ENCODE data around the gene PHPT1. TPM values are rescaled to one million over a fixed set of nuclear protein-coding genes. Genes with fewer than 3 reads are reported as not detected.

The PHPT1 gene
- total RNA-seq, 1 experiment from 2014 or later: 124 TPM

DNA sequence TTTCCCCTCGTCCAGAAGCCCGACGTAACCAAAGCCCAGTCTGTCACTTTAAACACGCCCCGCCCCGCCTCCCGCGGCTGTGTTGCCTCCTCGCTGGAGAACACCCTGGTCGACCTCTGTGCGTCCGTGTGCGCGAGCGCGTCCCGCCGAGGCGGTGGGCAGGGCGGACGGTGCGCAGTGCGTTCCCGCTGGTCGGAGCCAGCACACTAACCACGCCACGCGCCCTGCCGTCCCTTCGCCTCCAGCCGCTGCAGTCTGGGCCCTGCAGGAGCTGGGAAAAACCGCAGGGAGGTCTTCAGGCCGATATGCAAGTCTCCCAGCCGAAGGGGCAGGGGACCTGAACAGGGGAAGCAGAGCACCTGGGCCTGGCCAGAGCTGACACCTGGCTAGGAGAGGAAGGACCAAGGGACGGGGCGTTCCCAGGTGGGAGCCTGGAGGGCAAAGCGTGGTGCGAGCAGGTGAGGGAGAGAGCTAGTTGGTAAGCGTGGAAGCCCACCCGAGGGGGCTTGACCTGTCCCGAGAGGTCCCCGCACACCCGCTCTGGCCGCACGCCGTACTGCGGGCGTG is 1.3 kb upstream of the PHPT1 start:
- DNase-seq (ENCODE audit: low read depth): peak; percentile 65

DNA sequence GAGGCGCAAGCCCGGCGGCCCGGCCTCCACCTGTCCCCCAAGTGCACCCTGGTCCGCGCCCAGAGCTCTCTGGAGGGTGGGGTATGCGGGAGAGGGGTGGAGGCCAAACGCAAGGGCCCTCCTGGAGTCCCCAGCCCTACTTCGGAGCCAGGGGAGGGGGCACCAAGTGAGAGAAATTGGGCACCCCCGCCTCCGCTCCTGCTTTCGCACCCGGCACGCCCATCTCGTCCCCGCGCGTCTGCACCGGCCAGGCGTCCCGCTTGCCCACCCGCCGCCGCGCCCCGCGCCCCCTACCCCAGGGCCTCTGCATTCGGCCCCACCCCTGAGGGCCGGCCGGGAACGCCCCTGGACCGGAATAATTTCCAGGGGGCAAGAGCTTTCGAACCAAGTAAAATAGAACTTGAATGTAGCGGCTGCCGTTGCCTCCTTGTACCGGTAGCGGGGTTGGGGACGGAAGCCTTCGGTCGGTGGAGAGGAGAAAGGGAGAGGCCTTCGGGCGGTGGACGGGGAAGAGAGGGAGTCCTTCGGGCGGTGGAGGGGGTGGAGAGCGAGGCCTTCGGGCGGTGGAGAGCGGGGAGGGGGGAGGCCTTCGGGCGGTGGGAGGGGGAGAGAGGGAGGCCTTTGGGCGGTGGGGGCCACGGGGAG is 694 bp upstream of the PHPT1 start:
- DNase-seq (ENCODE audit: low read depth): no peak

DNA sequence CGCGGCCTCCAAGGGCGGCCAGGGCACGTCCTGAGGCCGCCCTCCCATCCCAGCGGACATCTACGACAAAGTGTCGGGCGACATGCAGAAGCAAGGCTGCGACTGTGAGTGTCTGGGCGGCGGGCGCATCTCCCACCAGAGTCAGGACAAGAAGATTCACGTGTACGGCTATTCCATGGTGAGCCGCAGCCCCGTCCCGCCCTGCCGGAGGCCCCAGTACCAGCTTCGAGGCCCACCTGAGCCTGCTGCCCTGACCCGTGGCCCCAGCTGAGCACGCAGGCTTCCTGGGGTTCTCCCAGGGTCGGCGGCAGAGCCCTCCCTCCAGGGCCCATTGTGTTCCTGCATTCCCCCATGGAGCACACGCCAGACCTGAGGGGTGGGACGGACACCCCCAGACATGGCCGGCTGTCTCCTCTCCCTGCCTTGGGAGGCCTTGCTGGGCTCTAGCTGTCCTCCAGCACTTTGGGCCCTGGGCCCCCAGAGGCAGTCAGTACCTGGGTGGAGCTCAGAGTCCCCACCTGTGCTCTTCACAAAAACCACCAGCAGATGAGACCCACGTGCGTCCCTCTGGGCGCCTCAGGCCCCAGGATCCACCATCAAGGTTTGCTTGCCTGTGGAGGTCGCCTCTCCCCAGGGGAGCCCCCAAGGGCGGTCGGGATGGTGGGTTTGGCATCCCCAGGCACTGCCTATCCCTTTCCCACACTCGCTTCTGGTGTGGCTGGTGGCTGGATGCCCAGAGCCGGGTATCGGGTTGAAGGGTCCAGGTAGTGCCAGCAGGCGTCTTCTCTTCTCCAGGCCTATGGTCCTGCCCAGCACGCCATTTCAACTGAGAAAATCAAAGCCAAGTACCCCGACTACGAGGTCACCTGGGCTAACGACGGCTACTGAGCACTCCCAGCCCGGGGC is 1.0 kb downstream of the PHPT1 start:
- DNase-seq (ENCODE audit: low read depth): no peak

DNA sequence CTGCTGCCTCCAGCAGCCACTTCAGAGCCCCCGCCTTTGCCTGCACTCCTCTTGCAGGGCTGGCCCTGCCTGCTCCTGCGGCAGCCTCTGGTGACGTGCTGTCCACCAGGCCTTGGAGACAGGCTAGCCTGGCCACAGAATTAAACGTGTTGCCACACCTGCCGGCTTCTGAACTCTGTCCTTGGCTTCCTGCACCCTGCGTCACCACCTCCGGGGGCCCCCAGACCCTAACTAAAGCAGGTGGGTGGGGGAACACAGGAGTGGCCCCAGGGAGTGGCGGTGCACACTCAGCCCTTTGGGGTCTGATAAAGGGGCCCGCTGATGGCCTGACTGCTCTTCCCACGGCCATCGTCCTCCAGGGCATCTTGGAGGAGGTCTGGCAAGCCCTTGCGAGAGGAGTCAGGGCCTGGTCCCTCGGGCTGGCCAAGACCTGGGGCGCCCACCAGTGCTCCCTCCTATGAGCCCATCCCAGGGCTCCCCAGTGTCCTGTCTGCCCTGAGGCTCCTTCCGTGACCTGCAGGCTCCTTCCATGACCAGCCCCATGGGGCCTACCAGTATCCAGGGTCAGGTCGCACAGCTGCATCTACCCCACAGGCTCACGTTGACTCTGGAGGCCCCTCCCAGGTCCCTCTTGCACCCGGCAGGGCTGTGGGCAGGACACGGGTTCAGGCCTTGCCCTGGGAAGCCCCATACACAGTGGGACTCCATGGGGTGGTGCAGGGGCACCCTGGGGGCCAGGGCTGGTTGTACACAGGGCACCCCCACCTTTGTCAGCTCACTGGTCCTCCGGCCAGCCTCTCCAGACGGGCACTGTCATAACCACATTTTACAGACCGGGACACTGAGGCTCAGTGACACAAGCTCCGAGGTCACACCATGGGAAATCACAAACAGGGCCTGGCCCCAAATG is 1.9 kb downstream of the PHPT1 start:
- no peak for DNase-seq (ENCODE audit: low read depth)

DNA sequence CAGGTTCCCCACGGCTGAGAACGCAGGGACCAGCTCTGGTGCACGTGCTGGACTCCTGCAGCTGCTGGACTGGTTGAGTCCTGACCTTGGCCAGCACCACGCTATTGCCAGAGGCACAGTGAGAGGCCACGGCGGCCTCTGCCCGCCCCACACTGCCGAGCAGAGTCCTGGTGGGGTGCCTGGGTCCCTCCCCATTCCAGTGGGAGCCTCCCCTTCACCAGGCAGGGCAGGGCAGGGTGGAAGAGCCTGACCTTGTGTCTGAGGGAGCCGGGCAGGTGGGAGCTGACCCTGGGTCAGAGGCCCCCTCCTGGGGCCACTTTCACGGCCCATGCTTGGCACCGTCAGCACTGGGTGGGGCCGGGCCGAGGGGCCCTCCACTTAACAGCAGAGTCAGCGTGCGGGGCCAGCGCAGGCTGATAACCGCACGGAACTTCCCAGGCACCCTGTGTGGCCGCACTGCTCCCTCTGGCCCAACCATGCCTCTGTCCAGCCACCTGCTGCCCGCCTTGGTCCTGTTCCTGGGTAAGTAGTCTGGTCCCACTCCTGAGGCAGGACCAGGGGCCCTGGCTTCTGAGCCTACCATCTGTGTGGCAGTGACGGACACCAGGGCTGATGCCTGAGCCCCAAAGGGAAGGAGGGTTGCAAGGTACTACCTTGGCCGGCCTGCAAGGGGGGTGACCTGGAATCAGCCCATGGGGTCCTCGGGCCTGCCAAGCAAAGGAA is 2.9 kb downstream of the PHPT1 start, which contains the start of gene MAMDC4:
Gene MAMDC4 (plus strand): TSS at position 406 of the 723 bp plus-strand sequence. CDS start 71 bp downstream, at position 477.
- DNase-seq (ENCODE audit: low read depth): no peak

DNA sequence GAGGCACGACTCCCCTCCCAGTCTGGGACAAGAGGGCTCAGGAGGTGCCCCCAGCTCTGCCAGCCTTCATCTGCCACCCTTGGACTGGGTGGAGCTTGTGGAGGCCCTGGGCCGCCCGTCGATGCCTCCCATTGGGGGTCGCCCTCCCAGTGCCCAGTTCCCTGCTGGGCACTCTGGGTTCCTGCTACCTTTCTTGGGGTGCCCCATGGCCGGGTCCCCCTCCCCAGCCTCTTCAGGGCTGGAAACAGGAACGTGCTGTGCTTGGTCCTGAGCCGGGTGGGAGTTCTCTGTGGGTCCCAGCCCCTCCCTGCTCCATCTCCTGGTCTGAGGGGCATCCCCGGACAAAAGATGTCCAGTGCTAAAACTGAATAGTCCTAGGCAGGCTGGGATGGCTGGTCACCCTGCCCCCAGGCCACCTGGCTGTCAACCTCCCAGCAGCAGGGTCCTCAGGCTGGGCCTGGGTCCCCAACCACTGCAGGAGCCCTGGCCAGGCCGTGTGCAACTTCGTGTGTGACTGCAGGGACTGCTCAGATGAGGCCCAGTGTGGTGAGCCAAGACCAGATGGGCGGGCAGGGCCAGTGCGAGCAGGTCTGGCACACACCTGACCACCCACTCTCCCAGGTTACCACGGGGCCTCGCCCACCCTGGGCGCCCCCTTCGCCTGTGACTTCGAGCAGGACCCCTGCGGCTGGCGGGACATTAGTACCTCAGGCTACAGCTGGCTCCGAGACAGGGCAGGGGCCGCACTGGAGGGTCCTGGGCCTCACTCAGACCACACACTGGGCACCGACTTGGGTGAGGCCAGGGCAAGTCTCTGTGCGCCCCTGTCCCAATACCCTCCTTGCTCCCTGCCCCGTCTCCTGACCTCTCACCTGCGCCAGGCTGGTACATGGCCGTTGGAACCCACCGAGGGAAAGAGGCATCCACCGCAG is 3.7 kb downstream of the PHPT1 start:
- no peak for DNase-seq (ENCODE audit: low read depth)

DNA sequence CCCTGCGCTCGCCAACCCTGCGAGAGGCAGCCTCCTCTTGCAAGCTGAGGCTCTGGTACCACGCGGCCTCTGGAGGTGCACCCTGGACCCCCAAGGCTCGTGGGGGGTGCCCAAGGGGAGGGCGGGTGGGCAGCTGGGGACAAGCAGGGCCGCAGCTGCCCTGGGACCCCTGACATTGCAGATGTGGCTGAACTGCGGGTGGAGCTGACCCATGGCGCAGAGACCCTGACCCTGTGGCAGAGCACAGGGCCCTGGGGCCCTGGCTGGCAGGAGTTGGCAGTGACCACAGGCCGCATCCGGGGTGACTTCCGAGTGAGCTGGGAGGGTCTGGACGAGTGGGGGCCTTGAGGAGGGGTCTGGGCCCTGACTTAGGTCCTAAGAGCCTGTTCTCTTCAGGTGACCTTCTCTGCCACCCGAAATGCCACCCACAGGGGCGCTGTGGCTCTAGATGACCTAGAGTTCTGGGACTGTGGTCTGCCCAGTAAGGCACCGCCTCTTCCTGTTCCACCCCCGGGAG is 4.4 kb downstream of the PHPT1 start:
- no peak for DNase-seq (ENCODE audit: low read depth)

DNA sequence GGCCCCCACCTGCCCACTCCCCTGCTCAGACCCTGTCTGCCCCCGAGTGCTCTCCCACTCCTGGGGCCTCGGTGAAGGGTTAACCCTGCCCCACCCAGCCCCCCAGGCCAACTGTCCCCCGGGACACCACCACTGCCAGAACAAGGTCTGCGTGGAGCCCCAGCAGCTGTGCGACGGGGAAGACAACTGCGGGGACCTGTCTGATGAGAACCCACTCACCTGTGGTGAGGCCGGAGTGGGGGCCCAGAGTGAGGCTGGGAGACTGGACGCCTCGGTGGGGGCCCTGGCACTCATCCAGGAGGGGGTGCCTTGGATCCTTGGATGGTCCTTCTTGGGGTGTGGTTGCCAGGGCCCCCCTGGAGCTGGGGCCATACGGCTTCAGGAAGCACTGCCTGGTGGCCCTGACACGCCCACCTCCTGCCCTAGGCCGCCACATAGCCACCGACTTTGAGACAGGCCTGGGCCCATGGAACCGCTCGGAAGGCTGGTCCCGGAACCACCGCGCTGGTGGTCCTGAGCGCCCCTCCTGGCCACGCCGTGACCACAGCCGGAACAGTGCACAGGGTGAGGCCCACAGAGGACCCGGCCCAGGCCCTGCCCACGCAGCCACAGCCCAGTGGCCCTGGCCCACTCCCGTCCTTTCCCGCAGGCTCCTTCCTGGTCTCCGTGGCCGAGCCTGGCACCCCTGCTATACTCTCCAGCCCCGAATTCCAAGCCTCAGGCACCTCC is 5.1 kb downstream of the PHPT1 start:
- DNase-seq (ENCODE audit: low read depth): no peak

DNA sequence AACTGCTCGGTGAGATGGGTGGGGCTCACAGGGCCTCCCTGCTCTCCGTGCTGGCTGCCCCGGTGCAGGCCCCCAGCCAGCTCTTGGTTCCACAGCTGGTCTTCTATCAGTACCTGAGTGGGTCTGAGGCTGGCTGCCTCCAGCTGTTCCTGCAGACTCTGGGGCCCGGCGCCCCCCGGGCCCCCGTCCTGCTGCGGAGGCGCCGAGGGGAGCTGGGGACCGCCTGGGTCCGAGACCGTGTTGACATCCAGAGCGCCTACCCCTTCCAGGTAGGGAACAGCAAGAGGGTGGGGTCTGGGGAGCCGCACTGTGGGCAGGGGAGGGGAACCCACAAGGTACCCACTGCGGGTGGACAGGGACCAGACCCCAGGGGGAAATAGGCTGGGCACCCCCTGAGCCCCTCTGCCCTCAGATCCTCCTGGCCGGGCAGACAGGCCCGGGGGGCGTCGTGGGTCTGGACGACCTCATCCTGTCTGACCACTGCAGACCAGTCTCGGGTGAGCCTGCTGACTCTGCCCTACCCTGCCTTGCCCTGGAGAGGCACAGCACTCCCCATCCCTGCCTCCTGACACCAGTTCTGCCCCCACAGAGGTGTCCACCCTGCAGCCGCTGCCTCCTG is 5.7 kb downstream of the PHPT1 start:
- DNase-seq (ENCODE audit: low read depth): no peak

DNA sequence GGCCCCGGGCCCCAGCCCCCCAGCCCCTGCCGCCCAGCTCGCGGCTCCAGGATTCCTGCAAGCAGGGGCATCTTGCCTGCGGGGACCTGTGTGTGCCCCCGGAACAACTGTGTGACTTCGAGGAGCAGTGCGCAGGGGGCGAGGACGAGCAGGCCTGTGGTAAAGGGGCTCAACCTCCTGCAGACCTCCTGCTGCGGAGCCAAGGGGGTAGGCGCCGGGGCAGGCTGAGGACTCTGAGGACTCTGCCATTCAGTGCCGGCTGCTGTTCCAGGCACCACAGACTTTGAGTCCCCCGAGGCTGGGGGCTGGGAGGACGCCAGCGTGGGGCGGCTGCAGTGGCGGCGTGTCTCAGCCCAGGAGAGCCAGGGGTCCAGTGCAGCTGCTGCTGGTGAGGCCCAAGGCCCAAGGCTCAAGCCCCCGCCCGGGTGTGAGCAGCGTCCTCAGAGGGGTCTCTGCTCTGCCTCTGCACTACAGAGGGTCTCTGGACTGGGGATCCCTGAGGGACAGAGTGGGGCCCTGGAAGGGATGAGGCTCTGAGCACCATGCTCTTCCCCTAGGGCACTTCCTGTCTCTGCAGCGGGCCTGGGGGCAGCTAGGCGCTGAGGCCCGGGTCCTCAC is 6.4 kb downstream of the PHPT1 start:
- no peak for DNase-seq (ENCODE audit: low read depth)

DNA sequence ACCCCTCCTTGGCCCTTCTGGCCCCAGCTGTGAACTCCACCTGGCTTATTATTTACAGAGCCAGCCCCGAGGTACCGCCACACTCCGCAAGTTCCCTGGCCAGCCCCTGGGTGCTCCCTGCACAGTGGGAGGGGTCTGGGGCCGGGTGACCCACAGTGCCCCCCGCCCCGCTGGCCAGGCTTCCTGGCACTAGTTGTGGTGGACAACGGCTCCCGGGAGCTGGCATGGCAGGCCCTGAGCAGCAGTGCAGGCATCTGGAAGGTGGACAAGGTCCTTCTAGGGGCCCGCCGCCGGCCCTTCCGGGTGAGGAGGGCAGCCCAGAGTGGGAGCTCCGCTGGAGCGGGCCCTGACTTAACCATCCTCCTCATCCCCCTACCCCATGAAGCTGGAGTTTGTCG is 6.9 kb downstream of the PHPT1 start:
- no peak for DNase-seq (ENCODE audit: low read depth)

DNA sequence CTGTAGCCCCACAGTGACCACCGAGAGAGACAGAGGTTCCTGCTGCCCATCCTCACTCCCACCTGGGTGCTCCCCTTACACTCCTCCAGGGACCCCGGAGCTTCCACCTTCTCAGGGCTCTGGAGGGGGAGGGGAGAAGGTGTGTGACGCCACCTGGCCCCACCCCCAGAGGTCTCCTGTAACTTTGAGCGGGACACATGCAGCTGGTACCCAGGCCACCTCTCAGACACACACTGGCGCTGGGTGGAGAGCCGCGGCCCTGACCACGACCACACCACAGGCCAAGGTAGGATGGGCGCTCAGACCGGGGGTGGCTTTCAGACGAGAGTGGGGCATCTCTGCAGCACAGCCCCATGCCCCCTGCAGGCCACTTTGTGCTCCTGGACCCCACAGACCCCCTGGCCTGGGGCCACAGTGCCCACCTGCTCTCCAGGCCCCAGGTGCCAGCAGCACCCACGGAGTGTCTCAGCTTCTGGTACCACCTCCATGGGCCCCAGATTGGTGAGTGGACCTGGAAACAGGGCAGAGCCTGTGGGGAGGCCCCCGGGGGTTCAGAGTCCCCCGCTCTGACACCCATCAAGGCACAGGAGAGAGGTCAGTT is 7.4 kb downstream of the PHPT1 start:
- no peak for DNase-seq (ENCODE audit: low read depth)

DNA sequence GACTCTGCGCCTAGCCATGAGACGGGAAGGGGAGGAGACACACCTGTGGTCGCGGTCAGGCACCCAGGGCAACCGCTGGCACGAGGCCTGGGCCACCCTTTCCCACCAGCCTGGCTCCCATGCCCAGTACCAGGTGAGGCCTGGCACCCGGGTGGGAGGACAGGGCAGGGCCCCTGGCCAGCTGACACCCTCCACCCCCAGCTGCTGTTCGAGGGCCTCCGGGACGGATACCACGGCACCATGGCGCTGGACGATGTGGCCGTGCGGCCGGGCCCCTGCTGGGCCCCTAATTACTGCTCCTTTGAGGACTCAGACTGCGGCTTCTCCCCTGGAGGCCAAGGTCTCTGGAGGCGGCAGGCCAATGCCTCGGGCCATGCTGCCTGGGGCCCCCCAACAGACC is 8.0 kb downstream of the PHPT1 start:
- DNase-seq (ENCODE audit: low read depth): no peak

DNA sequence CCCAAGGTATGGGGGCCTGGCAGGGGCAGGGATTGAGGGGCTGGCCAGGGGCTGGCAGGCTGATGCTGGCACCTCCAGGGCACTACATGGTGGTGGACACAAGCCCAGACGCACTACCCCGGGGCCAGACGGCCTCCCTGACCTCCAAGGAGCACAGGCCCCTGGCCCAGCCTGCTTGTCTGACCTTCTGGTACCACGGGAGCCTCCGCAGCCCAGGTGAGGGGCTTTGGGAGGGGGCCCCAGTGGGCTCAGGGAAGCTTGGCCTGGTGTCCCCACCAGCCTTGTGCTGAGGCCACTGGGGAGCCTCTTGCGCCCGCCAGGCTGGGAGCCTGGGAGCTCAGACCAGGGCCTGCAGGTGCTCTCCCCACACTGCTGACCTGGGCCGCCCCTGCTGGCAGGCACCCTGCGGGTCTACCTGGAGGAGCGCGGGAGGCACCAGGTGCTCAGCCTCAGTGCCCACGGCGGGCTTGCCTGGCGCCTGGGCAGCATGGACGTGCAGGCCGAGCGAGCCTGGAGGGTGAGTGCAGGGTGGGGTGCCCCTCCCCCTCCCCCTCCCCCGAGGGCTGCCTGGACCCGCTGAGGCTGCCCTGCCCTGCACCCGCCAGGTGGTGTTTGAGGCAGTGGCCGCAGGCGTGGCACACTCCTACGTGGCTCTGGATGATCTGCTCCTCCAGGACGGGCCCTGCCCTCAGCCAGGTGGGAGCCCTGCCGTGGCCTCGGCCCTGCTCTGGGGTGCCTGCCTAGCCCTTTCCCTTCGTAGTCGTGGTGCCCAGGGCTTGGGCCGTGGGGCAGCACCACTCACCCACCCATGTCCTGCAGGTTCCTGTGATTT is 8.6 kb downstream of the PHPT1 start:
- no peak for DNase-seq (ENCODE audit: low read depth)

DNA sequence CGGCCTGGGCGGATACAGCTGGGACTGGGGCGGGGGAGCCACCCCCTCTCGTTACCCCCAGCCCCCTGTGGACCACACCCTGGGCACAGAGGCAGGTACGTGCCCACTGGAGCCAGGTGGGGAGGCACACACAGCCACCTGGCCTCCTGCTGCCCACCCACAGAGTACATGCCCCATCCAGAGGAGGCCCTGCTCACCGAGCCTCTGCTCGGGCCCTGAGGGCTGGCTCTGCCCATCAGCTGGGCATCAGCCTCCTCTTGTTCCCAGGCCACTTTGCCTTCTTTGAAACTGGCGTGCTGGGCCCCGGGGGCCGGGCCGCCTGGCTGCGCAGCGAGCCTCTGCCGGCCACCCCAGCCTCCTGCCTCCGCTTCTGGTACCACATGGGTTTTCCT is 9.2 kb downstream of the PHPT1 start:
- DNase-seq (ENCODE audit: low read depth): no peak

All from HT1080 (cell line).